HG03064 (cell line): ENCODE results near the gene CPSF3.
"Not testable (repeated sequence)": the region's sequence is repeated elsewhere in the genome, so short reads cannot be mapped to it uniquely, and the experiment has no call there.

ENCODE experiments used
- ATAC-seq: cut with Tn5 transposase; IDR thresholded peaks from one replicate; pipeline ENCODE4 v1.9.1; 2021; ENCODE audit warnings: low read depth; ENCODE audit not compliant: unreplicated experiment

Gene CPSF3

DNA sequence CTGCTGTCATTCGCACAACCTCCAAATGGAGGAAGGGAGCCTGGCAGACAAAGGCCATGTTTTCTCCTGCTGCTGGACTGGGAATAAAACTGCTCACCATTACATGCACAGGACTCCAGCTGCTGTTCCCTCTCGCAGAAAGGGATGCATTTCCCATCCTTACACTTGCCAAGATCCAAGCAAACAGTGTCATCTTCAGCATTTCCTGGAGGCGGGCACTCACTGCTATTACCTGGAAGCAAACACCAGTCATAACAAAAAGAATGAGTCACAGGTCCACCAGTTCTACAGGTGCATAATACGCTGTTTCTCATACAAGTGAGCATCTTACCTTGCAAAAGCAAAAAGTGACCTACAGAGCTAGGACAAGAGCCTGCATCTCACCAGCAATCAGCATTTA is 73.6 kb downstream of the CPSF3 start:
- no peak for ATAC-seq

DNA sequence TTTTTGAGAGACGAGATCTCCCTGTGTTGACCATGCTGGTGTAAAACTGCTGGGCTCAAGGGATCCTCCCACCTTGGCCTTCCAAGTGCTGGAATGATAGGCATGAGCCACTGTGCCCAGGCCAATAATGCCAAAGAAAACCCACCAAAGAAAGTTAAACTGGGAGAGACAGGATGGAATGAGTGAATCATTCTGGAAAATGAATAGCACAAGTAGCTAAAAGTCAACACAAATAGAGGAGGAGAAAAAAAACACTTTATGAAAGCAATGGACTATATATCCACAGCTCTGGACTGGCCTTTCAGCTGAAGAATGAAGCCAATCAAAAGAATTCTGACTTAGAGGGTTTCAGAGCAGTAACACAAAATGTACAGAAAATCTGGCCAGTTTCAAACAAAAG is 74.8 kb downstream of the CPSF3 start:
- no peak for ATAC-seq

DNA sequence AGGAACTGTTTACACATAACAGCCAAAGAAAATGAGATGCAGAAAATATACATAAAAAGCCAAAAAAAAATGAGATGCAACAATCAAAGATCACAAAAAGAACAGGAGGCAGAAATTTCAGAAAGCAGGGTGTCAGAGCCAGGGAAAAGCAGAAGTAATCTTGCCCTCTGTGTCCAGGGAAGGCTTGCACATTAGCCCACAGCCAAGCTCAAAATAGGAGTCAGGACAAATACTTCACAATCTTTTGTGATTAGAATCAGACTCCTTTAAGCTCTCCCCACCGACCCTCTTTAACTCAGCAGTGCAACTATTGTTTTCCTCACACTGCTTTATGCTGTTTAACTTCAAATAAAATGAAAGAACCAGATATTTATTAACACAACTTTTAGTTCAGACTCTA is 85.5 kb downstream of the CPSF3 start:
- no peak for ATAC-seq

DNA sequence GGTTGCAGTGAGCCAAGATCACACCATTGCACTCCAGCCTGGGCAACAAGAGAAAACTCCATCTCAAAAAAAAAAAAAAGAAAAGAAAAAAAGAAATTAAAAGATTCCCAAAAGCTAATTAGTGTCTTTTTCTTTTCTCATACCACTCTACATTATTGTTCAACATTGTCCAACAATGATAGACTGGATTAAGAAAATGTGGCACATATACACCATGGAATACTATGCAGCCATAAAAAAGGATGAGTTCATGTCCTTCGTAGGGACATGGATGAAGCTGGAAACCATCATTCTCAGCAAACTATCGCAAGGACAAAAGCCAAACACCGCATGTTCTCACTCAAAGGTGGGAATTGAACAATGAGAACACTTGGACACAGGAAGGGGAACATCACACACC is 90.5 kb downstream of the CPSF3 start:
- ATAC-seq: not testable (repeated sequence)

DNA sequence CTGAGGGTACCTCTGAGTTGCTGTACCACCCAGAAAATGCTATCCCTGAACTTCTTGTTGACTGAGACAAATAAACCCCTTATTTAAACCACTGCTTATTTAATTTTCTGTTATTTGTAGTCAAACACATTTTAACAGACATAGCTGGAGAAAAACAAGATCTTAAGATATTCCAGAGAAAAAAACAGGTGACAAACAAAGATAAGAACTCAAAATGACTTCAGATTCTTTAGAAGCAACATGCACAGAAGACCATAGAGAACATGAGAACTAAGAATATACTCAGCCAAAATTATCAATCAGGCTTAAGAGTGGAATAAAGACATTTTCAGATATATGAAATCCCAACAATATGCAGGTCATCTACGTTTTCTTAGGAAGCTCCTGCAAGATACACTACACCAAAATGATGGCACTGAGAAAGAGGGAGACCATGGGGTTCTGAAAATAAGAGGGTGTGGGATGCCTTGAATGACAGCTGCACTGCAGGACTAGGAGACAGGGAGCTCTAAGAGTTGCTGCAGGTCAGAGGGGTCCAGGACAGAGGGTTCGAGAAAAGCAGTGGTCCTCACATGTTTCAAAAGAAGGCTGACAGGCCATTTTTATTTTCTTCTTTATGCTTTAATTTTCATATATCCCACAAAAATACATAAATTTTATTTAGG is 93.8 kb downstream of the CPSF3 start:
- no peak for ATAC-seq

DNA sequence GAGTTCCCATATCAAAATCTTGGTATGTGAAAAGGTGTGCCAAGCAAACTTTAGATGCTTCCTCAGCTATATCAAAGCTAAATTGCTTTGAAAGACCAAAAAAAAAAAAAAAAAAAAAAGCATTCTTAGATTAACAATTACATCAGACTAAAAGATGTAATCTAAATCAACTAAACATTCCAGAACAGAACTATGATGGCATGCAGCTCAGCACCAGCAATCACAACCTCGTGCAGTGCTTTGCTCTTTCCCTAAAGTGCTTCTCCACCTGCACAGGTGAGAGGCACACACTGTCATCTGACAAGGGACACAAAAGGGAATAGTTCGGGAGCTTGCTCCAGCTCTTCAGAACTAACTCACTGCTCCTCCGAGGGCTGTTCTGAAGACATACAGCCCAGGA is 94.7 kb downstream of the CPSF3 start:
- no peak for ATAC-seq

DNA sequence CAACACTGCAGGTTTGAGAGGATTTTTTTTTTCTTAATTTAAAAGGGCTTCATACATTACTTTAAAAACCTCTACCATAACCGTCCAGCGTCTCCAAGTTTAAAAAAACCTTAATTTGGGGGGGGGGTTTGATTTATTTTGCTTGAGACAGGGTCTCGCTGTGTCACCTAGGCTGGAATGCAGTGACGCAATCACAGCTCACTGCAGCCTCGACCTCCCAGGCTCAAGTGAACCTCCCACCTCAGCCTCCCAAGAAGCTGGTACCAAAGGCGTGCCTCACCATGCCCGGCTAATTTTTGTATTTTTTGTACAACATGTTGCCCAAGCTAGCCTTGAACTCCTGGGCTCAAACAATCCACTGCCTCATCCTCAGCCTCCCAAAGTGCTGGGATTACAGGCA is 95.3 kb downstream of the CPSF3 start:
- ATAC-seq: no peak

DNA sequence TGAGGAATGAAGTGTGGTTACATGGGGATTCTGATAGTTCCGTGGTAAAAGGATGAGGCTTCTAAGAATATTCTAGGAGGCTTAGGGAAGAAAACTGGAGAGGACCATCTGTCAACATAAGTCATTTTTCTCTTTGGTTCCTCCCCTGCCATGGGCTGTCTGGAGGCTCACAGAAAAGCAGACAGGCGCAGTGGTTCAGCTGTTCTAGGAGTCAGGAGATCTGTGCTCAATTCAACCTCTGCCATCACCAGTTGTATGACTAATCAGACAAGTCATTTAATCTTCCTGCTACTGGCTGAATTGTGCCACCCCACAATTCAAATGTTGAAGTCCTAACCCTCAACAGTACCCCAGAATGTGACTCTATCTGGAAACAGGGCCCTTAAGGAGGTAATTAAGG is 95.8 kb downstream of the CPSF3 start:
- ATAC-seq: no peak
